Measurements from ENCODE around the gene RYR3.
A peak's percentile ranks its signal among the peaks of the same experiment; 100 is the strongest.

Gene RYR3

DNA sequence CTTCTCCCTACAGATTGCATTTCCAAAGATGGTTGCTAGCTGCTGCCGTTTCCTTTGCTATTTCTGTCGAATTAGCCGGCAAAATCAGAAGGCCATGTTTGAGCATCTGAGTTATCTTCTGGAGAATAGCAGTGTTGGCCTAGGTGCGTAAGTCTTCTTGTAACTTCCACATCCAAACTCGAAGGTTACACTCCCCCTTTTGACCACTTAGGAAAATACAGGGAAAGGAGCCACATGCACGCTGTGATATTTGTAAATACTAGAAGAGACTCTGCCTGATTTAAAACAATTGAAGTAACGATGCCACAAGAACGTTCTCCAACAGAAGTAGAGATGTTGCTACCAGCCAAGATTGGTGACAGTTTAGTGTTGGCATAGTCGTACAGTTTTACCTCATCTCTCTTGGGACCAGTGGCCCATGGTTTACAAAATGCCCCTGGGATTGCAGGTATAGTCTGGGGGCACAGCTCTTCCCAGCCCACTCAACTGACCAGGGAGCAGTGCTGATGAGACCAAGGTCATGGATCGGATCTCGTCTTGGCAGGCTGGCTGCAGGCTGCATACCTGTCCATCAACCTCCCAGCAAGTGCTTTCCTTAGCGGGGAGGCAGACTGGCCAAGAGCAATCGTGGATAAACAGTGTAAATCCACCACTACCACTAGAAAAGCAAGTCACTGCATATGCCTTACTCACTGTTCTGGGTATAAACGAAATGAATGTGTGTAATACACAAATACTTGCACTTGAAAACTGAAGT lies 389.1 kb downstream of the RYR3 start:
- Histone ChIP-seq H3K23ac (ENCODE audit: low read depth, low read length, poor library complexity) (no peak overlapping the region), H2AFZ (ENCODE audit: low read length) (no peak overlapping the region), H2BK120ac (ENCODE audit: low read depth, low read length) (no peak overlapping the region), H2AK5ac (ENCODE audit: low read depth, low read length) (no peak overlapping the region), H2BK15ac (ENCODE audit: low read length) (no peak overlapping the region), H3K14ac (ENCODE audit: low read length) (no peak overlapping the region), H4K8ac (ENCODE audit: low read depth, low read length) (no peak overlapping the region), H3K4ac (ENCODE audit: low read length) (no peak overlapping the region), H3K79me1 (ENCODE audit: low read depth, low read length) (no peaks in the 10 kb centered on the region), H3K4me2 (ENCODE audit: insufficient read depth, low read length, poor library complexity, severe bottlenecking) (no peak overlapping the region), H3K36me3 (replicated peaks in 1 of 2; ENCODE audit: control insufficient read depth in 2 of 2, insufficient read depth in 2 of 2, low read length in 2 of 2) (no peaks in the 10 kb centered on the region), H3K9me3 (replicated peaks in 1 of 2; ENCODE audit: control insufficient read depth in 2 of 2, insufficient read depth in 1 of 2, low read depth in 1 of 2, low read length in 2 of 2) (no peaks in the 10 kb centered on the region), H3K9ac (ENCODE audit: low read depth, low read length, poor library complexity) (no peak overlapping the region), H3K27ac (replicated peaks; ENCODE audit: low read length) (no peak overlapping the region), H3K4me1 (ENCODE audit: control insufficient read depth in 2 of 2, insufficient read depth in 1 of 2, low read depth in 1 of 2, low read length in 2 of 2) (peaks cover 0 to 2% of the 10 kb centered on the region in 2 donors), H3K27me3 (ENCODE audit: control insufficient read depth in 3 of 3, insufficient read depth in 3 of 3, low read depth in 1 of 3, low read length in 3 of 3) (no peaks in the 10 kb centered on the region), H3K4me3 (ENCODE audit: low read length in 2 of 2) (no peak overlapping the region), H2BK5ac (ENCODE audit: low read length) (no peak overlapping the region), H2BK12ac (ENCODE audit: low read length) (no peak overlapping the region), H3K18ac (ENCODE audit: low read length) (no peak overlapping the region), H4K91ac (ENCODE audit: low read depth, low read length, poor library complexity) (no peak overlapping the region)
- no peak for DNase-seq (ENCODE audit: low spot score)
- WGBS, 2 donors (ENCODE audit: extremely low coverage in 2 of 2, insufficient read length in 2 of 2, insufficient replicate concordance in 1 of 2): no CpG with 5 or more reads among the region's 14 CpGs

DNA sequence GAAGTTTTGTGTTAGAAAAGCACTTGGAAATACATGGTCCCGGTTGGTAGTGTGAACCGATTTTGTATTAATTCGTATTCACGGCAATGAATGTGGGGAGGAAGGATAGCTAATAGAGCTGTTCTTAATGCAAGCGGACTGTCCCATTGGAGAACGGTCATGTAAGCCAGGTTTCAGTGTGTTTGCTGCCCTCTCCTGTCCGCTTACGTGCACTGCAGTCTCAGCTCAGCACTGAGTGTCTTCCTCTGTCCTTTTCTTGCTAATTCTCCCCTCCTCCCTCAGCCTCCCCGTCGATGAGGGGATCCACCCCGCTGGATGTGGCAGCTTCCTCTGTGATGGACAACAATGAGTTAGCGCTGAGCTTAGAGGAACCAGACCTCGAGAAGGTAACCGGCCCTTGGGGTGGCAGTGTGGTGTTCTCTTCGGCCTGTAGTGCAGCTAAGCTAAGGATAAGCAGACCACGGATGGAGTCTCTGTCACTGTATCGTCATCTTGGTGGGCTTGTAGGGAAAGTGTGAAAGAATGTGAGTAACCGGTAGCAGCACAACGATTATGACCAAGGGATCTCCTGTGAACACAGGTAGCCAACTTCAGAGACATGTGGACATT lies 390.0 kb downstream of the RYR3 start:
- Histone ChIP-seq H3K27ac (replicated peaks; ENCODE audit: low read length) (no peak overlapping the region), H2AK5ac (ENCODE audit: low read depth, low read length) (no peak overlapping the region), H3K4me3 (ENCODE audit: low read length in 2 of 2) (no peak overlapping the region), H3K4me2 (ENCODE audit: insufficient read depth, low read length, poor library complexity, severe bottlenecking) (no peak overlapping the region), H2BK12ac (ENCODE audit: low read length) (no peak overlapping the region), H3K27me3 (ENCODE audit: control insufficient read depth in 3 of 3, insufficient read depth in 3 of 3, low read depth in 1 of 3, low read length in 3 of 3) (no peaks in the 10 kb centered on the region), H4K8ac (ENCODE audit: low read depth, low read length) (no peak overlapping the region), H3K23ac (ENCODE audit: low read depth, low read length, poor library complexity) (no peak overlapping the region), H3K4ac (ENCODE audit: low read length) (no peak overlapping the region), H2BK5ac (ENCODE audit: low read length) (no peak overlapping the region), H2AFZ (ENCODE audit: low read length) (peak overlapping the region; percentile 12), H3K79me1 (ENCODE audit: low read depth, low read length) (no peaks in the 10 kb centered on the region), H2BK15ac (ENCODE audit: low read length) (no peak overlapping the region), H3K9me3 (replicated peaks in 1 of 2; ENCODE audit: control insufficient read depth in 2 of 2, insufficient read depth in 1 of 2, low read depth in 1 of 2, low read length in 2 of 2) (no peaks in the 10 kb centered on the region), H3K9ac (ENCODE audit: low read depth, low read length, poor library complexity) (no peak overlapping the region), H3K18ac (ENCODE audit: low read length) (no peak overlapping the region), H3K14ac (ENCODE audit: low read length) (no peak overlapping the region), H3K4me1 (ENCODE audit: control insufficient read depth in 2 of 2, insufficient read depth in 1 of 2, low read depth in 1 of 2, low read length in 2 of 2) (peaks cover 0 to 2% of the 10 kb centered on the region in 2 donors), H2BK120ac (ENCODE audit: low read depth, low read length) (no peak overlapping the region), H3K36me3 (replicated peaks in 1 of 2; ENCODE audit: control insufficient read depth in 2 of 2, insufficient read depth in 2 of 2, low read length in 2 of 2) (no peaks in the 10 kb centered on the region), H4K91ac (ENCODE audit: low read depth, low read length, poor library complexity) (no peak overlapping the region)
- DNase-seq (ENCODE audit: low spot score): peak; percentile 80
- no CpG with 5 or more reads among the region's 19 CpGs for WGBS, 2 donors (ENCODE audit: extremely low coverage in 2 of 2, insufficient read length in 2 of 2, insufficient replicate concordance in 1 of 2)

DNA sequence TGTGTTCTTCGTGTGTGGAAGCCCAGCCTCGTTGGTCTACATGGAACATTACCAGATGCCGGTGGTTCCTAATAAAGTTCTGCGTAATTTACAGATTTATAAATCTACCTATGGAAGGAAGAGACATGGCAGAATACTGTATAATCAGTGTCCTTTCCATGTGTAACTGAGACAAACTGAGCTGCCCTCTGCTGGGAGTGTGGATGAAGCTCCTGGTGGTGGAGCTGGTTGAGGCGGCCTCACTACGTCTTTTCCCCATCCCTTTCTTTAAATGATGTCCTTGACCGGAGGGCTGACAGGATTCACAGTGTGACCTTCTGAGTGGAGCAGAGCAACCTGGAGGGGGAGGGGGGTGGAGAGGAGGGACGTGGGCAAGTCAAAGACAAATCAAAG lies 390.5 kb downstream of the RYR3 start:
- Histone ChIP-seq H4K8ac (ENCODE audit: low read depth, low read length) (no peak overlapping the region), H3K4me1 (ENCODE audit: control insufficient read depth in 2 of 2, insufficient read depth in 1 of 2, low read depth in 1 of 2, low read length in 2 of 2) (peaks cover 0 to 2% of the 10 kb centered on the region in 2 donors), H3K9ac (ENCODE audit: low read depth, low read length, poor library complexity) (no peak overlapping the region), H4K91ac (ENCODE audit: low read depth, low read length, poor library complexity) (no peak overlapping the region), H2AFZ (ENCODE audit: low read length) (no peak overlapping the region), H2BK5ac (ENCODE audit: low read length) (no peak overlapping the region), H3K4me2 (ENCODE audit: insufficient read depth, low read length, poor library complexity, severe bottlenecking) (no peak overlapping the region), H3K9me3 (replicated peaks in 1 of 2; ENCODE audit: control insufficient read depth in 2 of 2, insufficient read depth in 1 of 2, low read depth in 1 of 2, low read length in 2 of 2) (no peaks in the 10 kb centered on the region), H2BK120ac (ENCODE audit: low read depth, low read length) (no peak overlapping the region), H3K4ac (ENCODE audit: low read length) (no peak overlapping the region), H3K23ac (ENCODE audit: low read depth, low read length, poor library complexity) (no peak overlapping the region), H3K14ac (ENCODE audit: low read length) (no peak overlapping the region), H3K4me3 (ENCODE audit: low read length in 2 of 2) (no peak overlapping the region), H3K79me1 (ENCODE audit: low read depth, low read length) (no peaks in the 10 kb centered on the region), H2BK15ac (ENCODE audit: low read length) (no peak overlapping the region), H2AK5ac (ENCODE audit: low read depth, low read length) (no peak overlapping the region), H3K36me3 (replicated peaks in 1 of 2; ENCODE audit: control insufficient read depth in 2 of 2, insufficient read depth in 2 of 2, low read length in 2 of 2) (no peaks in the 10 kb centered on the region), H2BK12ac (ENCODE audit: low read length) (no peak overlapping the region), H3K18ac (ENCODE audit: low read length) (no peak overlapping the region), H3K27ac (replicated peaks; ENCODE audit: low read length) (no peak overlapping the region), H3K27me3 (ENCODE audit: control insufficient read depth in 3 of 3, insufficient read depth in 3 of 3, low read depth in 1 of 3, low read length in 3 of 3) (no peaks in the 10 kb centered on the region)
- no peak for DNase-seq (ENCODE audit: low spot score)
- no CpG with 5 or more reads among the region's 8 CpGs for WGBS, 2 donors (ENCODE audit: extremely low coverage in 2 of 2, insufficient read length in 2 of 2, insufficient replicate concordance in 1 of 2)

DNA sequence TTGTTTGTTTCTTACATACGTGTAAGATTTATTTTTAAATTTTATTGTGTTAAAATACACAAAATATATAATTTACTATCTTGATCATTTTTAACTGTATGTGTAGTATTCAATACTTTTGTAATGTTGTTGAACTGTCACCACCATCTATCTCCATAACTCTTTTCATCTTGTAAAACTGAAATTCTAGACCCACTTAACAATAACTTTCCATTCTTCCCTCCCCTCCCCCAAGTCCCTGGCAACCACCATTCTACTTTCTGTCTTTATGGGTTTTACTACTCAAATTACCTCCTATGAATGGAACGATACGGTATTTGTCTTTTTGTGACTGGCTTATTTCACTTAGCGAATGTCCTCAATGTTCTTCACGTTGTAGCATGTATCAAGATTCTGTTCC lies 395.4 kb downstream of the RYR3 start:
- no peak overlapping the region for H2BK120ac ChIP-seq (ENCODE audit: low read depth, low read length)
- no peak for DNase-seq (ENCODE audit: low spot score)
- no peak overlapping the region for H3K14ac ChIP-seq (ENCODE audit: low read length)
- H3K27ac ChIP-seq (replicated peaks; ENCODE audit: low read length): no peak overlapping the region
- H3K79me1 ChIP-seq (ENCODE audit: low read depth, low read length): no peaks in the 10 kb centered on the region
- H3K36me3 ChIP-seq (replicated peaks in 1 of 2; ENCODE audit: control insufficient read depth in 2 of 2, insufficient read depth in 2 of 2, low read length in 2 of 2): no peaks in the 10 kb centered on the region
- H3K23ac ChIP-seq (ENCODE audit: low read depth, low read length, poor library complexity): no peak overlapping the region
- no peak overlapping the region for H2BK5ac ChIP-seq (ENCODE audit: low read length)
- no peak overlapping the region for H2BK15ac ChIP-seq (ENCODE audit: low read length)
- H4K91ac ChIP-seq (ENCODE audit: low read depth, low read length, poor library complexity): no peak overlapping the region
- H3K9ac ChIP-seq (ENCODE audit: low read depth, low read length, poor library complexity): no peak overlapping the region
- no peak overlapping the region for H3K4me3 ChIP-seq (ENCODE audit: low read length in 2 of 2)
- H3K18ac ChIP-seq (ENCODE audit: low read length): no peak overlapping the region
- H3K4me2 ChIP-seq (ENCODE audit: insufficient read depth, low read length, poor library complexity, severe bottlenecking): no peak overlapping the region
- no peak overlapping the region for H2AFZ ChIP-seq (ENCODE audit: low read length)
- H4K8ac ChIP-seq (ENCODE audit: low read depth, low read length): no peak overlapping the region
- H3K27me3 ChIP-seq (ENCODE audit: control insufficient read depth in 3 of 3, insufficient read depth in 3 of 3, low read depth in 1 of 3, low read length in 3 of 3): no peaks in the 10 kb centered on the region
- H2AK5ac ChIP-seq (ENCODE audit: low read depth, low read length): no peak overlapping the region
- H2BK12ac ChIP-seq (ENCODE audit: low read length): no peak overlapping the region
- H3K4ac ChIP-seq (ENCODE audit: low read length): no peak overlapping the region
- peaks cover 0 to 3% of the 10 kb centered on the region in 2 donors for H3K9me3 ChIP-seq (replicated peaks in 1 of 2; ENCODE audit: control insufficient read depth in 2 of 2, insufficient read depth in 1 of 2, low read depth in 1 of 2, low read length in 2 of 2)
- no peaks in the 10 kb centered on the region for H3K4me1 ChIP-seq (ENCODE audit: control insufficient read depth in 2 of 2, insufficient read depth in 1 of 2, low read depth in 1 of 2, low read length in 2 of 2)
- WGBS, 2 donors (ENCODE audit: extremely low coverage in 2 of 2, insufficient read length in 2 of 2, insufficient replicate concordance in 1 of 2): no CpG with 5 or more reads among the region's 5 CpGs

Measured in neuronal stem cell (in vitro differentiated cells).